ENCODE results near the gene LRRK2. TPM values are rescaled to one million over a fixed set of nuclear protein-coding genes. Genes with fewer than 3 reads are reported as not detected.

Gene LRRK2
- total RNA-seq, 2 experiments from 2014 or later, result 5.9 to 28.4 TPM

DNA sequence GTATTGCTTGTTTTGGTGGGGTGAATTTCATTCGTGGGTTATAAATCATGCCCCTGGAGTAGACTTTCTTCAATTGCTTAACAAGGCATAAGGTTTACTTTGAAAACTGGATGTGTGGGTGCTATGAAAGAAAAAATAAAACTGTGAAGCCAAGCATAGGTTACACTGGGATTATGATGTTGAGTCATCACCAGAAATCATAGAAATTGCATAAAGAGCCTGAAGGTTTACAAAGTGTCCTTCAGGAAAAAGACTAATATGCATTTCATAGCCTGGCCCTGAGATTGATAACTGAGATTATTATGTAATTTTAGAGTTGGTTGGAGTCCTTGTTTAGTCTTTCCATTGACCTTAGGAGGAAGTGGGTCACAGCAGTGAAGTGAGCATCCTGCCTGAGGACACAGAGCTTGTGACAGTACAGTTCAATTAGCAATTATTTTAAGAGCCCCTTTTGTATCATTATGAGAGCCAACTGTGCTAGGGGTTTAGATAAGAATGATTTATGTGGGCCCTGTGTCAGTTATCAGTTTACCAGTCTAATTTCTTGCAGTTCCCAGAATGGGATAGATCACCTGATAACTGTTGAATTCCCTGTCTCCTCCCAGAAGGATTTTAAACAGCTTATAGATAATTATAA is 13.6 kb downstream of the LRRK2 start:
- Histone ChIP-seq H3K9me2 (ENCODE audit: insufficient read depth, low read length) (no peaks in the 10 kb centered on the region), H3K79me2 (ENCODE audit: insufficient read depth, low read depth, low read length) (peaks cover 3% of the 10 kb centered on the region; the same call in 1 of the 2 replicates), H3K4me2 (ENCODE audit: low read length) (no peak overlapping the region), H3K4me1 (ENCODE audit: insufficient read depth, low read length, poor library complexity, severe bottlenecking) (peaks cover 46% of the 10 kb centered on the region), H2AFZ (ENCODE audit: low read length) (no peak overlapping the region), H3K27ac (ENCODE audit: low read depth, low read length, poor library complexity, severe bottlenecking) (no peak overlapping the region), H3K9me3 (ENCODE audit: low read length) (peaks cover 6% of the 10 kb centered on the region; the same call in 1 of the 2 replicates), H4K20me1 (ENCODE audit: insufficient read depth, low read length) (no peaks in the 10 kb centered on the region), H3K36me3 (ENCODE audit: insufficient read depth, low read length) (peaks cover 90% of the 10 kb centered on the region), H3K4me3 (ENCODE audit: low read depth, low read length, poor library complexity, severe bottlenecking) (no peak overlapping the region)
- POLR2A ChIA-PET, result interaction anchor here (0.7 to 4.0 kb wide), 5 partner anchors 9 to 38 kb away, joined by 3 to 26 read pairs (median 7); no protein-coding TSS in a partner anchor
- CTCF ChIA-PET (ENCODE audit: unreplicated experiment), result no interaction called here
- intact Hi-C loops (cut with micrococcal nuclease; ENCODE audit: unreplicated experiment), result no loop called here
- BruUV-seq (replicated peaks), result no TSS peak
- TF ChIP-seq CTCF (conservative IDR thresholded peaks at IDR 0.05; ENCODE audit: low read length) (no peak), EZH2phosphoT487 (IDR thresholded peaks at IDR 0.05; ENCODE audit: borderline replicate concordance, low read depth, low read length) (no peak)
- DNase-seq (ENCODE audit: low spot score), result no peak

- Histone ChIP-seq H3K4me2 (ENCODE audit: low read length) (no peak overlapping the region), H3K4me3 (ENCODE audit: low read depth, low read length, poor library complexity, severe bottlenecking) (no peak overlapping the region), H3K9me3 (ENCODE audit: low read length) (peaks cover 6% of the 10 kb centered on the region; the same call in 1 of the 2 replicates), H3K4me1 (ENCODE audit: insufficient read depth, low read length, poor library complexity, severe bottlenecking) (peaks cover 43% of the 10 kb centered on the region), H4K20me1 (ENCODE audit: insufficient read depth, low read length) (no peaks in the 10 kb centered on the region), H2AFZ (ENCODE audit: low read length) (no peak overlapping the region), H3K9me2 (ENCODE audit: insufficient read depth, low read length) (no peaks in the 10 kb centered on the region), H3K27ac (ENCODE audit: low read depth, low read length, poor library complexity, severe bottlenecking) (no peak overlapping the region), H3K79me2 (ENCODE audit: insufficient read depth, low read depth, low read length) (peaks cover under 1% of the 10 kb centered on the region; the same call in 1 of the 2 replicates), H3K36me3 (ENCODE audit: insufficient read depth, low read length) (peaks cover 87% of the 10 kb centered on the region)
- BruUV-seq (replicated peaks), result no TSS peak
- no peak for DNase-seq (ENCODE audit: low spot score)
- CTCF ChIA-PET (ENCODE audit: unreplicated experiment), result no interaction called here
- TF ChIP-seq CTCF (conservative IDR thresholded peaks at IDR 0.05; ENCODE audit: low read length) (no peak), EZH2phosphoT487 (IDR thresholded peaks at IDR 0.05; ENCODE audit: borderline replicate concordance, low read depth, low read length) (no peak)
- POLR2A ChIA-PET, result interaction anchor here (0.6 to 4.0 kb wide), 6 partner anchors 9 to 618 kb away, joined by 3 to 26 read pairs (median 6); no protein-coding TSS in a partner anchor
- intact Hi-C loops (cut with micrococcal nuclease; ENCODE audit: unreplicated experiment), result no loop called here
Measured at GRCh38 chr12:40238979-40239378, 14.2 kb downstream of the LRRK2 start.

GRCh38 chr12:40240779-40241178 is 16.0 kb downstream of the LRRK2 start:
- Histone ChIP-seq H3K4me2 (ENCODE audit: low read length) (peak overlapping the region; percentile 9; the same call in 1 of the 2 replicates), H3K9me2 (ENCODE audit: insufficient read depth, low read length) (no peaks in the 10 kb centered on the region), H3K9me3 (ENCODE audit: low read length) (peaks cover 6% of the 10 kb centered on the region; the same call in 1 of the 2 replicates), H3K36me3 (ENCODE audit: insufficient read depth, low read length) (peaks cover 81% of the 10 kb centered on the region), H3K4me3 (ENCODE audit: low read depth, low read length, poor library complexity, severe bottlenecking) (no peak overlapping the region), H3K27ac (ENCODE audit: low read depth, low read length, poor library complexity, severe bottlenecking) (peak overlapping the region; percentile 6), H3K79me2 (ENCODE audit: insufficient read depth, low read depth, low read length) (no peaks in the 10 kb centered on the region), H4K20me1 (ENCODE audit: insufficient read depth, low read length) (no peaks in the 10 kb centered on the region), H3K4me1 (ENCODE audit: insufficient read depth, low read length, poor library complexity, severe bottlenecking) (peaks cover 45% of the 10 kb centered on the region), H2AFZ (ENCODE audit: low read length) (no peak overlapping the region)
- ChIA-PET POLR2A (interaction anchor here (0.6 to 4.0 kb wide), 8 partner anchors 9 to 48 kb away, joined by 3 to 26 read pairs (median 4); no protein-coding TSS in a partner anchor), CTCF (ENCODE audit: unreplicated experiment) (interaction anchor here (1.0 kb wide), 1 partner anchor 11 kb away, joined by 3 read pairs; no protein-coding TSS in a partner anchor)
- no peak for TF ChIP-seq CTCF (conservative IDR thresholded peaks at IDR 0.05; ENCODE audit: low read length)
- TF ChIP-seq EZH2phosphoT487 (IDR thresholded peaks at IDR 0.05; ENCODE audit: borderline replicate concordance, low read depth, low read length), result no peak
- intact Hi-C loops (cut with micrococcal nuclease; ENCODE audit: unreplicated experiment), result no loop called here
- BruUV-seq (replicated peaks), result no TSS peak
- DNase-seq (ENCODE audit: low spot score), result peak; percentile 46

Data from OCI-LY7 (cell line).